GM12873 (cell line): ENCODE measurements around the gene IPO5.
A peak's percentile ranks its signal among the peaks of the same experiment; 100 is the strongest.

Experiments used
- CTCF ChIP-seq: IDR thresholded peaks from 2 replicates; pipeline ENCODE4 v1.5.1; 2012; ENCODE audit warnings: low read depth, mild to moderate bottlenecking, moderate library complexity, low read length, control low read depth; ENCODE audit not compliant: insufficient read depth; ENCODE audit errors: missing control alignments

Gene IPO5

GRCh38 chr13:97953376-97953970, at the start of gene IPO5:
TSS of gene IPO5 (plus strand) at chr13:97953675. CDS start at chr13:97976697, 23,022 bp downstream.
- no peak for TF ChIP-seq CTCF

GRCh38 chr13:97904059-97904458, 49.4 kb upstream of the IPO5 start:
- no peak for TF ChIP-seq CTCF

GRCh38 chr13:97905517-97905916, 48.0 kb upstream of the IPO5 start:
- TF ChIP-seq CTCF, result no peak

- peak; percentile 63 for TF ChIP-seq CTCF
Measured at GRCh38 chr13:97911311-97912138, 42.0 kb upstream of the IPO5 start.

- TF ChIP-seq CTCF, result no peak
Measured at GRCh38 chr13:97912139-97912535, 41.3 kb upstream of the IPO5 start.

GRCh38 chr13:97913206-97913605, 40.3 kb upstream of the IPO5 start:
- no peak for TF ChIP-seq CTCF

- no peak for TF ChIP-seq CTCF
Measured at GRCh38 chr13:97914540-97914939, 38.9 kb upstream of the IPO5 start.
